Activated gamma-delta T cell treated with Interleukin-2 at 50 U/mL for 16 hours (primary cell): ENCODE measurements around the gene GINS3.
"Not testable (repeated sequence)": the region's sequence is repeated elsewhere in the genome, so short reads cannot be mapped to it uniquely, and the experiment has no call there.

Experiments used
- DNase-seq: peaks from one replicate; pipeline ENCODE4 v3.0.0-alpha.2; 2020

GINS3 gene

DNA sequence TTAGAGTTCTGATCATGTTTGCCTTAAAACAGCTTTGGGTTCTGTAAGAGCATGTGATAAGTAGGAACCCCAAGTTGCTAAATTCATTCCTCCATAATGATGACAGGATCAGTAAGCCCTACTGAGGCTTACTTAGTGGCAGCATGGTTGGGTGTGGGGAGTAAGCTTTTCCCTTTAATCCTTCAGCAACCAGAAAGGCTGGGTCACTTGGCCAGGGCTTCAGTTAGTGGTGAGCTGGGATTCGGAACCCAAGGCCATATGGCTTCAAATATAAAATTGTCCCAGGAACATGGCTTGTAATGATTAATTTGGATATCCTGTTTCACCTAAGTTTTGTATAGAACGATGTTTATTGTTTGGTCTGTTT is 850 bp downstream of the GINS3 start:
- DNase-seq = no peak

DNA sequence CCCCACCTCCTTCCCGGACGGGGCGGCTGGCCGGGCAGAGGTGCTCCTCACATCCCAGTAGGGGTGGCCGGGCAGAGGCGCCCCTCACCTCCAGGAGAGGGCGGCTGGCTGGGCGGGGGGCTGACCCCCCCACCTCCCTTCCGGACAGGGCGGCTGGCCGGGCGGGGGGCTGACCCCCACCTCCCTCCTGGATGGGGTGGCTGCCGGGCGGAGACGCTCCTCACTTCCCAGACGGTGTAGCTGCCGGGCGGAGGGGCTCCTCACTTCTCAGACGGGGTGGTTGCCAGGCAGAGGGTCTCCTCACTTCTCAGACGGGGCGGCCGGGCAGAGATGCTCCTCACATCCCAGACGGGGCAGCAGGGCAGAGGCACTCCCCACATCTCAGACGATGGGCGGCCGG is 4.6 kb downstream of the GINS3 start:
- not testable (repeated sequence) for DNase-seq

DNA sequence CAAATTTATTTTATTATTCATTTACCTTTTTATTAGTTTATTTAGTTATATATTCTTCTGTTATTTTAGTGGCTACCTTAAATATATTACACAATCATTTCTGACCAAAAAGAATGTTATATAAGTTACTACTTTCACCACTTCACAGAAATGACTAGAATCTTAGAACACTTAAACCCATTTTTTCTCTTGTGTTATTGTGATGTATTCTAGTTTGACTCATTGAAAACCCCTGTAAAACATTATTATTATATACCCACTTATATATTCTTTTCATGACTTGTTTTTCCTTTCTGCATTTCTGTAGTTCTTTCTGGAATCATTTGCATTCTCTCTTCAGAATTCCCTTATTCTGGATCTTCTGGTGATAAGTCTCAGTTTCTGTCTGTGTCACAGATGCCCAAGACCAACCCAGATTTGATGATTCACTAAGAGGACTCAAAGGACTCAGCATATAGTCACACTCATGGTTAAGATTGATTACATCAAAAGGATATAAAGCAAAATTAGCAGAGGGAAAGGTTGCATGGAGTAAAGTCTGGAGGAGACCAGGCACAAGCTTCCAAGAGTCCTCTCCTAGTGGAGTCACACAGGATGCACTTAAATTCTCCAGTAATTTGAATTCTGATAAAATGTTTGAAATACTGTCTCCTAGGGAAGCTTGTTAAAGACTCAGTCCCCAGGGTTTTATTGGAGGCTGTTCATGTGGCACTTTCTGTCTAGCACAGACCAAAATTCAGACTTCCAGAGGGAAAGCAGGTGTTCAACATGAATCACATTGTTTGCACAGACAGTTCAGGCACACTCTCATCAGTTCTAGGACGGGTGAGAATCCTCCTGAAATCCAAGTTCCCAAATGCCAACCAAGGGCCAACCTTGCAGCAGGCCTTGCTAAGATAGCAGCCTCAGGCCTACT is 7.7 kb downstream of the GINS3 start:
- DNase-seq = no peak

DNA sequence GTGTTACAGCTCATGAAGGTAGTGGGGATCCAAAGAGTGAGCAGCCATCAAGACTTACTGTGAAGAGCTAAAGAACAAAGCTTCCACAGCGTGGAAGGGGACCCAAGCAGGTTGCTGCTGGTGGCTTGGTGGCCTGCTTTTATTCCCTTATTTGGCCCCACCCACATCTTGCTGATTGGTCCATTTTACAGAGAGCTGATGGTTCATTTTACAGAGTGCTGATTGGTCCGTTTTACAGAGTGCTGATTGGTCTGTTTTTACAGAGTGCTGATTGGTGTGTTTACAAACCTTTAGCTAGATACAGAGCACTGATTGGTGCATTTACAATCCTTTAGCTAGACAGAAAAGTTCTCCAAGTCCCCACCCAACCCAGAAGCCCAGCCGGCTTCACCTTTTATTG is 9.0 kb downstream of the GINS3 start:
- not testable (repeated sequence) for DNase-seq

DNA sequence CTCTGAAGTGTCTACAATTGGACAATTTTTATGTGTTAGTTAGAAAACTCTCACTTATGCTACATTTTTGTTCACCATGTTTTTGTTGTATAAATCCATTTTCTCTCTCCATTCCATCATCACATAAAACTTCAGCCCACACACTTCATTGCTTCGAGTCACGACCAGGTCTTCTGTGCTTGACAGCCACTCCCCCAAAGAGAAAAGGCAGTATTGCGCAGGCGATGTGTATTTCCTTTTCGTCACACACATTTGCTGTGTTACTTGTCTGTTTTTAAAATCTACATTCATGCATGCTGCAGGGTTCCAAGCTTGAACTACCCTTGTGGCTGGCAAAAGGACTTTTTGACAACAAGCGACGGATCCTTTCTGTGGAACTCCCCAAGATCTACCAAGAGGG is 10.5 kb downstream of the GINS3 start:
- DNase-seq = no peak

DNA sequence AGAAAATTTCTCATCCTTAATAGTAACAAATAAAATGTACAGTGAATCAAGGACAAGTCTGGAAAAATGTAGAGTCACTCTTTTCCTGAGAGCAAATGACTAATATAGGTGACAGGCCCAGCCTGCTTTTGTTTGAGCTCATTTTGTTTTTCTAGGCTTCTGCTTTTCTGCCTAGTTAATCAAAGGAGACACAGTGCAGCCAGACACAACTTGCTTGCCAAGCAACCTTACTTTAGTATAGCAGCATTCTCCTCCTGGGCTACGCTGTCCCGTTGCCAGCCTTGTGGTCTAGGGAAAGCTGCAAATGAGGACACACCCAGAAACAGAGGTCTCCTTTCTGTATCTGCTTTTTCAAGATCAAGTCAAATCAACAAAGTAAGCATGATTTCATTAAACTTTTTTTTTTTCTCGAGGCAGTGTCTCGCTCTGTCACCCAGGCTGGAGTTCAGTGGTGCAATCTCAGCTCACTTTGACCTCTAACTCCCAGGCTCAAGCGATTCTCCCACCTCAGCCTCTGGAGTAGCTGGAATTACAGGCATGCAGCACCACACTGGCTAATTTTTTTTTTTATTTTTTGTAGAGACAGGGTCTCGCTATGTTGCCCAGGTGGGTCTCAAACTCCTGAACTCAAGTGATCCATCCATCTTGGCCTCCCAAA is 17.2 kb downstream of the GINS3 start:
- no peak for DNase-seq

DNA sequence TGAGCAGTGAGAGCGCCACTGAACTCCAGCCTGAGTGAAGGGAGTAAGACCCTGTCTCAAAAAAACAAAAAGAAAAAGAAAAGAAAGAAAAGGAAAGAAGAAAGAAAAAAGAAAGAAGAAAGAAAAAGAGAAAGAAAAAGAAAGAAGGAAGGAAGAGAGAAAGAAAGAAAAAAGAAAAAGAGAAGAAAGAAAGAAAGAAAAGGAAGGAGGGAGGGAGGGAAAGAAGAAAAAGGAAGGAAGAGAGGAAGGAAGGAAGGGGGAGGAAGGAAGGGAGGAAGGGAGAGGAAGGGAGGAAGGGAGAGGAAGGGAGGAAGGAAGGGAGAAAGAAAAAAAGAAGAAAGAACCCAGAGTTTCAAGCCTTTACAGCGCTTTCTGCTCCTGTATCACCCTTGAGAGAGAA is 19.1 kb downstream of the GINS3 start:
- no peak for DNase-seq

DNA sequence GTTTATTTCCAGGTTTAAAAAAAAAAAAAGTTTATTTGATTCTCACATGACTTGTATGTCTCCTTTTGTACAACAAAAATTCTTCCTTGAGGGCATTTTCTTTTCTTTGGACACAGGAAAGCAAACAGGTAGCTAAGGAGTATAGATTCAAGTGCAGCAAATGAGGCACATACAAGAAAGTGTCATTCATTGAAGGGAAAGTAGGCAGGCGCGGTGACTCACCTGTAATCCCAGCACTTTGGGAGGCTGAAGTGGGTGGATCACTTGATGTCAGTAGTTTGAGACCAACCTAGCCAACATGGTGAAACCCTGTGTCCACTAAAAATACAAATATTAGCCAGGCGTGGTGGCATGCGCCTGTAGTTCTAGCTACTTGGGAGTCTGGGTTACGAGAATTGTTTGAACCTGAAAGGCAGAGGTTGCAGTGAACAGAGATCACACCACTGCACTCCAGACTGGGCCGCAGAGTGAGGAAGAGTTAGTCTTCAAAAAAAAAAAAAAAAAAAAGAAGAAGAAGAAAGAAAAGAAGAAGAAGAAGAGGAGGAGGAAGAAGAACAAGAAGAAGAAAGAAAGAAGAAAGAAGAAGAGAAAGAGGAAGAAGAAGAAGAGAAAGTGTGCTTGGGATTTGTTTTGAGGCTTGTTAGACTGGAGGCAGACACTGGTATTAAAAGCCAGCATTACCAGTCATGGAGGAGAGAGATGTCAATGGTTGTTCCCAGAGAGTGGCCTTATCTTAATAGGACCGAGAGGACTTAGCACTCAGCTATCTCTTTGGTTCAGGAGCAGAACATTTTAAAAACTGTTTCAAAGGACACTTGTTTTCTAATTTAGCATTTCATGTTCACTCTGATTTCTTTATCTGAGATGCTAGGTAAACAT is 19.7 kb downstream of the GINS3 start:
- DNase-seq = no peak

DNA sequence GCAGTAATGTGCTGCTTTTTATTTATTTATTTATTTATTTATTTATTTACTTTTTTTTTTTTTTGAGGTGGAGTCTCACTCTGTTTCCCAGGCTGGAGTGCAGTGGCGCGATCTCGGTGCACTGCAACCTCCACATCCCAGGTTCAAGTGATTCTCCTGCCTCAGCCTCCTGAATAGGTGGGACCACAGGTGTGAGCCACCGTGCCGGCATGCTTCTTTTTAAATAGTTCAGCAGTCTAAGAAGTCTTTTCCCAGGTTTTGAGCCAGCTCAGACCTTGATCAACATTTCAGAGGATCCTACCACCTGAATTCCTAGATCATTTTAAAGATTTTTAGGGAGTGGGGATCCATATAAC is 20.3 kb downstream of the GINS3 start:
- DNase-seq = not testable (repeated sequence)

DNA sequence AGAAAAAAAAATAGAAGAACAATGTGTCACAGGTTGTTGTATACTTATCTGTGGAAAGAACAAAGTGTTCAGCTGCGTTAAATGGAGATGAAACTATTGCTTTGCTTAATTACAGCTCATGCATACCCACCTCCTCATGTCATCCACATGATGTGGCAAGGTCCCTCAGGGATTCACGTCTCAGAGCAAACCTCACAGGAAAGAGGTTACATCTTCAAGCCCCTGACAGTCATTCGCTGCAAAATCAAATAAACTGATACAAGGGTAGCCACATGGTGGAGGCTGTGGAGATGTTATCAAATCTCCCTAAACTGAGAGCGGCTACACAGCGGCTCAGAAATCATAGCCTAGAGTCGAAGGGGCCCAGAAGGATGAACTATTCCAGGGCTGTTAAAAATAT is 21.1 kb downstream of the GINS3 start:
- DNase-seq = no peak

DNA sequence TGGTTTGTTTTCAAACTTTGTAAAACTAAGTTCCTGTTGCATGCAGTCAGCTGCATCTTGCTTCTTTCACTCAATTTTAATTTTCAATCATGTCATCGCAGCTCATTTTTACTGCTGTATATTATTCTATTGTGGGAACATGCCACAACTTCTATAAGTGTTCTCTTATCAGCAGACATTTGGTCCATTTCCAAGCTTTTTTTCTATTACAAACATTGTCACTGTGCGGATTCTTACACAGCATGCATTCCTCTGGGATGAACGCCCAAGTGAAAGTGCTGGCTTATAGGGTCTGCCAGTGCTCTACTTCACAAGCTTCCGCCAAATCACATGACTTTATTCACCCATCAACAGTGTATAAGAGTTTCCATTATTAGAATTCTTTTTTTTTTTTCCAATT is 22.7 kb downstream of the GINS3 start:
- DNase-seq = no peak

DNA sequence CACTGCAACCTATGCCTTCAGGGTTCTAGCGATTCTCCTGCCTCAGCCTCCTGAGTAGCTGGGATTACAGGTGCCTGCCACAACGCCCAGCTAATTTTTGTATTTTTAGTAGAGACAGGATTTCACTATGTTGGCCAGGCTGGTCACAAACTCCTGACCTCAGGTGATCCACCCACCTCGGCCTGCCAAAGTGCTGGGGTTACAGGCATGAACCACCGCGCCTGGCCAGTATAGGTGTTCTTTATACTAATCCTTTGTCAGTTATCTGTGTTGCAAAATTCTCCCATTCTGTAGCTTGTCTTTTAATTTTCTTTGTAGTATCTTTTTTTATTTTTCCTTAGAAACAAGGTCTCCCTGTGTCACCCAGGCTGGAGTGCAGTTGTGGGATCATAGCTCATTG is 23.7 kb downstream of the GINS3 start:
- not testable (repeated sequence) for DNase-seq

DNA sequence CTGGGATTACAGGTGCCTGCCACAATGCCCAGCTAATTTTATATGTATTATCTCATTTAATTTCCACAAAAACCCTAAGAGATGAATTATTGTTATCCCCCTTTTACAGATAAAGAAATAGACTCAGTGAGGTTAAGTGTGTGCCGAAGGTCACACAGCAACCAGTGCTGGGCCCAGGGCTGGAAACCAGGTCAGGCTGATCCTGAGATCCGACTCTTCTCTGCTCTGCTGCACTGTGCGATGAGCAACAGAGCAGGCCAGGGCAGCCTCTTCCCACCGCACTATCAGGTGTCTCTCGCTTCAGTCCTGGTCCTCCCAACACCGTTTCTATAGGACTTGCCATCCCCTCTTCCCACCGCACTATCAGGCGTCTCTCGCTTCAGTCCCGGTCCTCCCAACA is 24.8 kb downstream of the GINS3 start:
- no peak for DNase-seq

DNA sequence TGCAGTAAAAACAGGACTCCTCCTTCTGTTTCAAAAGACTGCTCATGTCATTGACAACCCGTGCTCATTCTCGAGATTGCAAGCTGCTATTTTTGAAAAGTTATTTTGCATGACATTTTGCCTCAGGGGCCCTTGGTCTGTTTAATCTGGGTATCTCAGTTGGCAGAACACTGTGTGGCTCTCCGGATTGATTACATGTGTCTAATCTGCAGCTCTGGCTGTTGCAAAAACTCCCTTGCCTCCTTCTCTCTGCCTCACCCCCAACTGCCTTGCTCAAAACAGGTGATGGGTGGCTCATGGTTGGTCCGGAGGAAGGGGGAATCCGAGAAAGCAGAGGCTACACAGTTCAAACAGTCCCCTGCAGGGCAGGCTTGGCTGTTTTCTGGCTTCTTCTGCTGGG is 25.3 kb downstream of the GINS3 start:
- DNase-seq = no peak

DNA sequence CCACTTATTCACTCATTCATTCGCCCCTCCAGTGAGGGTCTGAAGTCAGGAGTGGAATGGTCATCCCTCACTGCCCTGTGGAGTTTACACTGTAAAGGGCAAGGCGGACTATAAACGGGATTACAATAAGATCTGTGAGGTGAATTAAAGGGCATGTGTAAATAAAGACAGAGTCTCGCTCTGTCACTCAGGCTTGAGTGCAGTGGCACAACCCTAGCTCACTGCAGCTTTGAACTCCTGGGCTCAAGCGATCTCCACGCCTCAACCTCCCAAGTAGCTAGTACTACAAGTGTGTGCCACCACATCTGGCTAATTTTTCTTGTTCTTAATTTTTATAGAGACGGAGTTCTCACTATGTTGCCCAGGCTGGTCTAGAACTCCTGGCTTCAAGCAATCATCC is 25.8 kb downstream of the GINS3 start:
- no peak for DNase-seq

DNA sequence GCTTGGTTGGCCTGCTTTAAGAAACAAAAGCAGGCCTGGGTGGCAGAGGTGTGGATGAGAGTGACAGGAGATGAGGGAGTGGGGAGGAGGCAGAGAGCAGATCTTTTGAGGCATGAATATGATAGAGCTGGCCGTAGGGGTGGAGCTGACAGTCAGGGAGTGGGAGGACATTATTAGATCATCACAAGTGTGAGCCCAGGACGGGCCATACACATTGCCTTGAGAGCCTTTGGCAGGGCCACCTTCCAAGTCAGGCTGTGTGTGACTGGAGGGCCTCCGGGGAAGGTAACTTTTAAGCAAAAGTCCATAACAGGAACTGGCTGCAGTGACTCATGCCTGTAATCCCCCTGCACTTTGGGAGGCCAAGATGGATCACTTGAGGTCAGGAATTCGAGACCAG is 26.3 kb downstream of the GINS3 start:
- no peak for DNase-seq

DNA sequence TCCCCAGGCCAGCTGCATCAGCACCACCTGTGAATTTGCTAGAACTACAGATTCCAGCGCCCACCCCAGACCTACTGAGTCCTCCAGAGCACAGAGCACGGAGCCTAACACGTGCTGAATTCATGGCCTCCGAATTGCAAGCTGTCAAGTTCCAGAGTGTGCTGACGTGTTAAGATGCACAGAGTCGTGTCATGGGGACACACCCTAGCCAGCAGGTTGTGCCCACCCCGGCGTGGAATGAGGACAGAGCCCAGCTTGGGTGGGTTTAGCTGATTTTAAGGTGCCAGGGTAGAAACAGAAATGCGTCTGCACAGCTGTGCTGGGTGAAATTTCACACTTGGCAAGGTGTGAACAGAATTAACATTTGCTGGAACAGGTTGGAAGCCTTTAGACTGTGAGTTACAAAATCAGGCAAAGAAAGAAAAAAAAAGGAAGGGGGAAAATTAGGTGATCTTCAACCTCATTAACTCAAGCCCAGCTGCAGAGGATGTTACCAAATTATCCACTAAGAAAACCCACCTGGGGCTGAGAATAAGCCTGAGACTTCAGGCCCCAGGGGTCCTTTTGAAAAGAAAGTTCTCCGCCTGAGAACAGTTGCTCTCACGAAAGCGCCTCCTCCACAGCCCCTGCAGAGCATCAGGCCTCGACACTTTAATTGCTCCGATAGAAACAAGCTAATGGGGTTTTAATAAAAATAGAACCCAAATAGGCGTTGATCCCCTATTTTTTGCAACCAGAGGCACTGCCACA is 27.1 kb downstream of the GINS3 start:
- DNase-seq = no peak

DNA sequence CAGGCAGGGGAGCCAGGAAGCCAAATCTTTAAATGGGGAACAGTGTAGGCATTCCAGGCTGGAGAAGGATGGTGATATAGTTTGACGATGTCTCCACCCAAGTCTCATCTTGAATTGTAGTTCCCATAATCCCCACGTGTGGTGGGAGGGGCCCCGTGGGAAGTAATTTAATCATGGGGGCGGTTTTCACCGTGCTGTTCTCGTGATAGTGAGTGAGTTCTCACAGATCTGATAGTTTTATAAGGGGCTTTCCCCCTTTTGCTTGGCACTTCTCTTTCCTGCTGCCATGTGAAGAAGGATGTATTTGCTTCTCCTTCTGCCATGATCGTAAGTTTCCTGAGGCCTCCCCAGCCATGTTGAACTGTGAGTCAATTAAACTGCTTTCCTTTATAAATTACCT is 28.8 kb downstream of the GINS3 start:
- DNase-seq = no peak

DNA sequence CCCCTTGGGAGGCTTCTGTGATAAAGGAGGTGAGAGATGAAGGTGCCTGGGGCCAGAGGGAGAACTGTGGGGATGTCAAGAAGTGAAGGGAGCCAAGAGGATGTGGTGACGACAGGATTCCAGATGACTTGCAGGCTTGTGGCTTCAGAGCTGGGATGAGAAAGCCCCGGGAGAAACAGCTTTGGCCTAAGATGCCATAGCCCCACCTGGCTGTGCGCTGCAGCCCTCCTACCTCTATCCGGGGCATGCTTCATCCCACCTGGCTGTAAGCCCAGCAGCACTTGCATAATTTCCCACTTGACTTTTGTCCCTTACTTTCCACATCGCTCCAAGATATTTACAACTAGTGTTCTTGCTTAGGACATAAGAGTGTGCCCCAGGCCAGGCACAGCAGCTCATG is 29.3 kb downstream of the GINS3 start:
- DNase-seq = no peak

DNA sequence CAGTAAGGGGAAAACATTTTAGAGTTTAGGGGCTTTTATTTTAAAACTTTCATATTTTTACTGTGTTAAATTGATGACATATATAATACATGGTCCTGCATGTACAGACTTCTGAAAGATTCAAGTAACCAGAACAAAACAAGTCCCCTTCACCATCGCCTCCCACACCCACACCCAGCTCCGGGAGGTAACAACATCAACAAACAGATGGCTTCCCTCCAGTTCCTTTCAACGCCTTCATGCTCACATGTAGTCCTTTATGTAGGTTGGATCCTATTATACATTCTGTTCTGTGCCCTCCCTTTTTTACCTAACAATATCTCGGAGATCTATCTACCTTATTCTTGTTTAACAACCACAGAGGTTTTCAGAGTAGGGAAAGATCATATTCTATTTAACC is 30.5 kb downstream of the GINS3 start:
- DNase-seq = no peak

DNA sequence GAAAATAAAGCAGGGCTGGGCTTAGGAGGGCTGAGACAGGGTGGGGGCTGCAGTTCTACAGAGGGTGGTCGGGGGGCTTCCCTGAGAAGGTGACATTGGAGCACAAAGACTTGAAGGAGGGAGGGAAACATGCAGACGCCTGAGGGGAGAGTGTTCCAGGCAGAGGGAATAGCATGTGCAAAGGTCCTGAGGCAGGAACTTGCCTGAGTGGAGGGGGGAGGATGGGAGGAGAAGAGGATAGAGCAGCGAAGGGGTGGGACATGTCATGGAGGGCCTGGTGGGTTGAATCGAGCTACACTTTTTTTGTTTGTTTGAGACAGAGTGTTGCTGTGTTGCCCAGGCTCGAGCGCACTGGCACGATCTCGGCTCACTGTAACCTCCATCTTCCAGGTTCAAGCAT is 33.0 kb downstream of the GINS3 start:
- no peak for DNase-seq

DNA sequence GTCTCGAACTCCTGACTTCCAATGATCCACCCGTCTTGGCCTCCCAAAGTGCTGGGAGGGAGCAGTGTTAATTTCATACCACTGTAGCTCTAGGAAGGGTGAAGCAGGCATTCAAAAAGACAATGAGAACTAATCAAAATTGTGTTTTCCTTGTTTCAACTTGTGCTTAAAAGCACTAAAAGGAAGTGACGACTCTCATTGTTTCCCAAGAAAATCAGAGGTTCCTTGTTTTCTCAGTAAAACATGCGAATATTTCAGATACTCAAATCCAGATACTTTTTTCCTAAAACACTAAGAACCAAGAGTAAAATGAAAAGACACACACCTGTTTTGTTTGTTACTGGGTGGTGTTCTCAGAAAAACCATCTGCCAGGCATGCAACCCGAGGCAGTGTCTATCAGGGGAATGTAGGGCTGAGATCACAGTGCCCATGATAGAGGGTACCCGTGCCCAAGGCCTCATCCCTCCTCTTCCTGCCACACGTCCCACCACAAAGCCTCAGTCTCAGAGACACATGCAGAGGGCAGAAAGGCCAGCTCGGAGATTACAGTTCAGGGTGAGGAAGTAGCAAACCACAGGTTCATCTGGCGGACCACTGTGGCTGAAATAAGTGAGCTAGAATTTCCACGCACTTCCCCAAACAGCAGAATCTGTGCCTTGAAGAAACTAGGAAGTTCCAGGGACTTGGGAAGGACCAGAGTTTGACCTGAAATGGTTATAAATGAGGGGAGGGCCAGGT is 33.7 kb downstream of the GINS3 start:
- peak; percentile 9 for DNase-seq
